OCI-LY7 (cell line): ENCODE measurements around the gene CLDN9. TPM values are rescaled to one million over a fixed set of nuclear protein-coding genes. Genes with fewer than 3 reads are reported as not detected.
A peak's percentile ranks its signal among the peaks of the same experiment; 100 is the strongest.

Experiments used
- BruUV-seq: library from RNA; stranded (reverse); fragments of 400-500 nt; replicated peaks from 2 replicates; lab custom pipeline; 2021; lab: Mats Ljungman, UMichigan
- CTCF ChIA-PET: fragments of 300-600 bp; sonication (Branson Sonifier 250); formaldehyde crosslinking; loops from one replicate; lab custom pipeline; 2022; ENCODE audit warnings: antibody characterized with exemption; ENCODE audit not compliant: unreplicated experiment; lab: Charles Lee
- POLR2A ChIA-PET: fragments of 300-600 bp; sonication (Branson Sonifier 250); formaldehyde crosslinking; loops from one replicate; lab custom pipeline; 2022; ENCODE audit warnings: antibody characterized with exemption; lab: Charles Lee
- DNase-seq: peaks from one replicate; pipeline ENCODE4 v3.0.0-alpha.2; 2015; ENCODE audit warnings: low spot score
- H2AFZ ChIP-seq: fragments of 200-600 bp; sonication (generic), shearing (Covaris generic); 2 replicates; pipeline ENCODE4 v1.6.1; 2014; ENCODE audit warnings: mild to moderate bottlenecking, antibody characterized with exemption, low read length, moderate library complexity
- H3K27ac ChIP-seq: fragments of 200-600 bp; sonication (generic); 2 replicates; pipeline ENCODE4 v1.5.1; 2014; ENCODE audit warnings: mixed run types, low read depth, mild to moderate bottlenecking, moderate library complexity, low read length, inconsistent platforms; ENCODE audit not compliant: poor library complexity, severe bottlenecking
- H3K36me3 ChIP-seq: fragments of 200-600 bp; sonication (generic); 2 replicates; pipeline ENCODE4 v1.6.1; 2014; ENCODE audit warnings: mild to moderate bottlenecking, antibody characterized with exemption, low read length, moderate library complexity, mixed read lengths; ENCODE audit not compliant: insufficient read depth
- H3K4me1 ChIP-seq: fragments of 200-600 bp; sonication (generic); 2 replicates; pipeline ENCODE4 v1.5.1; 2014; ENCODE audit warnings: mild to moderate bottlenecking, low read length; ENCODE audit not compliant: insufficient read depth, poor library complexity, severe bottlenecking
- H3K4me2 ChIP-seq: fragments of 200-600 bp; sonication (generic); 2 replicates; pipeline ENCODE4 v1.6.1; 2014; ENCODE audit warnings: mild to moderate bottlenecking, low read length
- H3K4me3 ChIP-seq: fragments of 200-600 bp; sonication (generic); 2 replicates; pipeline ENCODE4 v1.5.1; 2014; ENCODE audit warnings: mild to moderate bottlenecking, low read depth, low read length; ENCODE audit not compliant: poor library complexity, severe bottlenecking
- H3K79me2 ChIP-seq: fragments of 200-600 bp; sonication (generic); 2 replicates; pipeline ENCODE4 v1.6.1; 2016; ENCODE audit warnings: low read depth, mild to moderate bottlenecking, low read length, moderate library complexity, mixed read lengths; ENCODE audit not compliant: insufficient read depth
- H3K9me2 ChIP-seq: fragments of 200-600 bp; sonication (generic); 2 replicates; pipeline ENCODE4 v1.6.1; 2016; ENCODE audit warnings: mild to moderate bottlenecking, low read length, mixed read lengths; ENCODE audit not compliant: insufficient read depth
- H3K9me3 ChIP-seq: fragments of 200-600 bp; sonication (generic); 2 replicates; pipeline ENCODE4 v1.6.1; 2014; ENCODE audit warnings: mild to moderate bottlenecking, mixed run types, low read length, mixed read lengths
- H4K20me1 ChIP-seq: fragments of 200-600 bp; sonication (generic); 2 replicates; pipeline ENCODE4 v1.6.1; 2014; ENCODE audit warnings: mild to moderate bottlenecking, antibody characterized with exemption, low read length, moderate library complexity, mixed read lengths; ENCODE audit not compliant: insufficient read depth
- EZH2phosphoT487 ChIP-seq: fragments of 200-600 bp; sonication (generic); IDR thresholded peaks from 2 replicates; pipeline ENCODE4 v1.6.1; 2018; ENCODE audit warnings: low read depth, borderline replicate concordance, mild to moderate bottlenecking, mixed run types, antibody characterized with exemption, low read length, moderate library complexity, mixed read lengths
- intact Hi-C: fragments of 100-400 bp; cut with micrococcal nuclease; formaldehyde crosslinking; loops from one replicate; pipeline ENCODE4 v1.10.0; 2022; ENCODE audit not compliant: unreplicated experiment
- total RNA-seq, 2 experiments: library from RNA; depleted of rRNA in 1 of 2; stranded (reverse); fragments of >200 nt in 1 of 2; shearing (Covaris generic) in 1 of 2; gene quantifications; 2 replicates each; pipeline ENCODE4 v1.2.3, GENCODE V29; 2014 to 2022
- TF ChIP-seq, protein P1 (sequence below): fragments of 200-600 bp; sonication (generic); conservative IDR thresholded peaks from 2 replicates; pipeline ENCODE4 v1.5.1; 2014; ENCODE audit warnings: mild to moderate bottlenecking, antibody characterized with exemption, low read length, moderate library complexity, mixed read lengths

The CLDN9 gene
- total RNA-seq, 2 experiments from 2014 or later, result 0.42 TPM; not detected in 1

GRCh38 chr16:3008690-3009037, 4.1 kb upstream of the CLDN9 start:
- no peaks in the 10 kb centered on the region for H3K79me2 ChIP-seq
- peak overlapping the region; percentile 43; the same call in 1 of the 2 replicates for H3K4me2 ChIP-seq
- H3K9me3 ChIP-seq, result no peaks in the 10 kb centered on the region
- ChIA-PET POLR2A (no interaction called here), CTCF (interaction anchor here (1.0 kb wide), 1 partner anchor 19 kb away, joined by 5 read pairs; no protein-coding TSS in a partner anchor)
- H3K9me2 ChIP-seq, result no peaks in the 10 kb centered on the region
- TF ChIP-seq, protein P1, sequence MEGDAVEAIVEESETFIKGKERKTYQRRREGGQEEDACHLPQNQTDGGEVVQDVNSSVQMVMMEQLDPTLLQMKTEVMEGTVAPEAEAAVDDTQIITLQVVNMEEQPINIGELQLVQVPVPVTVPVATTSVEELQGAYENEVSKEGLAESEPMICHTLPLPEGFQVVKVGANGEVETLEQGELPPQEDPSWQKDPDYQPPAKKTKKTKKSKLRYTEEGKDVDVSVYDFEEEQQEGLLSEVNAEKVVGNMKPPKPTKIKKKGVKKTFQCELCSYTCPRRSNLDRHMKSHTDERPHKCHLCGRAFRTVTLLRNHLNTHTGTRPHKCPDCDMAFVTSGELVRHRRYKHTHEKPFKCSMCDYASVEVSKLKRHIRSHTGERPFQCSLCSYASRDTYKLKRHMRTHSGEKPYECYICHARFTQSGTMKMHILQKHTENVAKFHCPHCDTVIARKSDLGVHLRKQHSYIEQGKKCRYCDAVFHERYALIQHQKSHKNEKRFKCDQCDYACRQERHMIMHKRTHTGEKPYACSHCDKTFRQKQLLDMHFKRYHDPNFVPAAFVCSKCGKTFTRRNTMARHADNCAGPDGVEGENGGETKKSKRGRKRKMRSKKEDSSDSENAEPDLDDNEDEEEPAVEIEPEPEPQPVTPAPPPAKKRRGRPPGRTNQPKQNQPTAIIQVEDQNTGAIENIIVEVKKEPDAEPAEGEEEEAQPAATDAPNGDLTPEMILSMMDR, result no peak
- no peak for TF ChIP-seq EZH2phosphoT487
- no TSS peak for BruUV-seq
- no peak overlapping the region for H2AFZ ChIP-seq
- no peaks in the 10 kb centered on the region for H3K36me3 ChIP-seq
- H3K27ac ChIP-seq, result no peak overlapping the region
- peaks cover 23% of the 10 kb centered on the region for H3K4me1 ChIP-seq
- H4K20me1 ChIP-seq, result no peaks in the 10 kb centered on the region
- DNase-seq, result no peak
- intact Hi-C loops, result no loop called here
- no peak overlapping the region for H3K4me3 ChIP-seq

- peaks cover 22% of the 10 kb centered on the region for H3K4me1 ChIP-seq
- no peak for TF ChIP-seq EZH2phosphoT487
- TF ChIP-seq, protein P1, result no peak
- H4K20me1 ChIP-seq, result no peaks in the 10 kb centered on the region
- H3K9me3 ChIP-seq, result no peaks in the 10 kb centered on the region
- H3K4me2 ChIP-seq, result no peak overlapping the region
- H3K27ac ChIP-seq, result no peak overlapping the region
- ChIA-PET CTCF (no interaction called here), POLR2A (interaction anchor here (0.7 kb wide), 1 partner anchor 10 kb away, joined by 3 read pairs; the partner anchor contains the start of gene TNFRSF12A)
- H3K4me3 ChIP-seq, result no peak overlapping the region
- no peaks in the 10 kb centered on the region for H3K79me2 ChIP-seq
- intact Hi-C loops, result no loop called here
- H2AFZ ChIP-seq, result no peak overlapping the region
- no peak for DNase-seq
- BruUV-seq, result no TSS peak
- no peaks in the 10 kb centered on the region for H3K36me3 ChIP-seq
- H3K9me2 ChIP-seq, result no peaks in the 10 kb centered on the region
These were observed 2.9 kb upstream of the CLDN9 start for GRCh38 chr16:3009568-3010390.

- H4K20me1 ChIP-seq, result no peaks in the 10 kb centered on the region
- ChIA-PET POLR2A (interaction anchor here (0.7 kb wide), 1 partner anchor 10 kb away, joined by 3 read pairs; the partner anchor contains the start of gene TNFRSF12A), CTCF (no interaction called here)
- no peaks in the 10 kb centered on the region for H3K79me2 ChIP-seq
- H3K4me2 ChIP-seq, result no peak overlapping the region
- no peak overlapping the region for H2AFZ ChIP-seq
- no peaks in the 10 kb centered on the region for H3K9me3 ChIP-seq
- H3K4me3 ChIP-seq, result no peak overlapping the region
- intact Hi-C loops, result no loop called here
- no peaks in the 10 kb centered on the region for H3K9me2 ChIP-seq
- peaks cover 19% of the 10 kb centered on the region for H3K4me1 ChIP-seq
- H3K36me3 ChIP-seq, result no peaks in the 10 kb centered on the region
- no peak overlapping the region for H3K27ac ChIP-seq
- no TSS peak for BruUV-seq
- TF ChIP-seq, protein P1, result no peak
- TF ChIP-seq EZH2phosphoT487, result no peak
- DNase-seq, result no peak
These were observed 2.2 kb upstream of the CLDN9 start for GRCh38 chr16:3010510-3010909.
